ENCODE data around the gene OPALIN. TPM values are rescaled to one million over a fixed set of nuclear protein-coding genes. Genes with fewer than 3 reads are reported as not detected.

The OPALIN gene
- total RNA-seq, 2 donors from 2014 or later, result not detected

DNA sequence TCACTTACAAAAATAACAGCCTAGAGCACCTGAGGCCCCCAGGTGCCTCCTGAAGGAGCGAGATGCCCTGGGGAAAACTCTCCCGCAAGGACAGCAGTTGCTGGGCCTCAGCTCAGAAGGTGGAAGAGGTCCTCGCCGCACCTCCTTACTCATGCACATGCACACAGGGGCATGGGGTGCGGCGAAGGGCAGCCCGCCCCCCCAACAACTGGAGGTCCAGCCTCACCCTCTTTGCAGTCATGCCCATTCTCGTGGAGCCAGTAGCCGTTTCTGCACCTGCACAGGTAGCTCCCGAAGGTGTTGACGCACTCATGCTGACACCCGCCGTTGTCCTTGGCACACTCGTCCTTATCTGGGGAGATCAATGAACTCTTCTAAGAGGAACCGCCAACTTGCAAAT, 19.9 kb upstream of the OPALIN start:
- H3K27ac ChIP-seq, result no peak overlapping the region
- DNase-seq, result no peak
- intact Hi-C loops (cut with DNase I), result no loop called here

DNA sequence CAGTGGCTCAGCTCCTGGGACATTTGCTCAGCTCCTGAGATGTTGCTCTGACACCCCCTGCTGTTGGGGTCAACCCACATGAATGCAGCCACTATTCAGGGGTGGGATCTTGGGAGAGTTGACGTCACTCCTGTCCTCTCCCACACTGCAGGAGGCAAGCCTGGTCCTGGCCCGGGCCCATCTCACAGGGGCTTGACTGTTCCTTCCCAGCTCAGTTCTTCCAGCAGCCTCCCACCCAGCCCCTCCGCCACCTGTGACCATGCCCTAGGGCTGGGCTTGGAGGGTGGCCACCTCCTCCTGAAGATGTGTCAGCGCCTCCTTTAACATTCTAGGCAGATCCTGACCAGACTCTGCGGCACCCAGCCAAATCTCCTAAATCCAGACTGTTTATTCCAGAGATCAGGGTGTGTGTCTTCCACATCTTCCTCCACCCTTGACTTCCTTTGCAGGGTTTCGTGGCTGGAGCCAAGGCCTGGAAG, 19.1 kb upstream of the OPALIN start:
- Histone ChIP-seq H3K27me3 (no peaks in the 10 kb centered on the region), H3K4me1 (no peaks in the 10 kb centered on the region), H3K36me3 (no peaks in the 10 kb centered on the region), H3K4me3 (no peak overlapping the region), H3K27ac (no peak overlapping the region), H3K9ac (ENCODE audit: low read depth in 2 of 2, low read length in 2 of 2) (no peak overlapping the region), H3K9me3 (no peaks in the 10 kb centered on the region)
- intact Hi-C loops (cut with DNase I), result no loop called here
- no peak for DNase-seq
- TF ChIP-seq, protein P1, sequence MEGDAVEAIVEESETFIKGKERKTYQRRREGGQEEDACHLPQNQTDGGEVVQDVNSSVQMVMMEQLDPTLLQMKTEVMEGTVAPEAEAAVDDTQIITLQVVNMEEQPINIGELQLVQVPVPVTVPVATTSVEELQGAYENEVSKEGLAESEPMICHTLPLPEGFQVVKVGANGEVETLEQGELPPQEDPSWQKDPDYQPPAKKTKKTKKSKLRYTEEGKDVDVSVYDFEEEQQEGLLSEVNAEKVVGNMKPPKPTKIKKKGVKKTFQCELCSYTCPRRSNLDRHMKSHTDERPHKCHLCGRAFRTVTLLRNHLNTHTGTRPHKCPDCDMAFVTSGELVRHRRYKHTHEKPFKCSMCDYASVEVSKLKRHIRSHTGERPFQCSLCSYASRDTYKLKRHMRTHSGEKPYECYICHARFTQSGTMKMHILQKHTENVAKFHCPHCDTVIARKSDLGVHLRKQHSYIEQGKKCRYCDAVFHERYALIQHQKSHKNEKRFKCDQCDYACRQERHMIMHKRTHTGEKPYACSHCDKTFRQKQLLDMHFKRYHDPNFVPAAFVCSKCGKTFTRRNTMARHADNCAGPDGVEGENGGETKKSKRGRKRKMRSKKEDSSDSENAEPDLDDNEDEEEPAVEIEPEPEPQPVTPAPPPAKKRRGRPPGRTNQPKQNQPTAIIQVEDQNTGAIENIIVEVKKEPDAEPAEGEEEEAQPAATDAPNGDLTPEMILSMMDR (IDR thresholded peaks at IDR 0.05), result no peak

More for the DNA sequence above, 19.9 kb upstream of the OPALIN start:
- Histone ChIP-seq H3K4me1 (no peaks in the 10 kb centered on the region), H3K36me3 (no peaks in the 10 kb centered on the region), H3K4me3 (no peak overlapping the region), H3K9me3 (no peaks in the 10 kb centered on the region), H3K9ac (ENCODE audit: low read depth in 2 of 2, low read length in 2 of 2) (no peak overlapping the region), H3K27me3 (no peaks in the 10 kb centered on the region)
- TF ChIP-seq, protein P1 (IDR thresholded peaks at IDR 0.05), result no peak

DNA sequence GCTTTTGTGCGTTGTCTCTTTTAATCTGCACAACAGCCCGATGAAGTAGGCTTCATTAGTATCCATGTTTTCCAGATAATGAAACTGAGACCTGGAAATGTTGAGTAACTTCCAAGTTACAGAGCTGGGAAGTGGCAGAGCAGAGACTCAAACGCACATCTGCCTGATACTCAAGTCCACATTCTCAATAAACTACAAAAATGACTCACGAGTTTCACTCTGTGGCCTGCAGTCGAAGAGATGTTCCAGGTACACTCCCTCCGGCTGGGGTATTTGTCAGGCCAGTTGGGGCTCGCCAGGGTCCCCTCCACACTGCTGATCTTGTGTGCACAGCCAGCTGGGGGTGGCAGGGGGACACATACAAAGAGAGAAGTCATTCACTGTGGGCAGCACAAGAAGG, 17.7 kb upstream of the OPALIN start:
- TF ChIP-seq, protein P1 (IDR thresholded peaks at IDR 0.05), result no peak
- Histone ChIP-seq H3K27ac (no peak overlapping the region), H3K4me3 (no peak overlapping the region), H3K9ac (ENCODE audit: low read depth in 2 of 2, low read length in 2 of 2) (no peak overlapping the region), H3K9me3 (no peaks in the 10 kb centered on the region), H3K4me1 (no peaks in the 10 kb centered on the region), H3K27me3 (no peaks in the 10 kb centered on the region), H3K36me3 (no peaks in the 10 kb centered on the region)
- intact Hi-C loops (cut with DNase I), result no loop called here
- no peak for DNase-seq

DNA sequence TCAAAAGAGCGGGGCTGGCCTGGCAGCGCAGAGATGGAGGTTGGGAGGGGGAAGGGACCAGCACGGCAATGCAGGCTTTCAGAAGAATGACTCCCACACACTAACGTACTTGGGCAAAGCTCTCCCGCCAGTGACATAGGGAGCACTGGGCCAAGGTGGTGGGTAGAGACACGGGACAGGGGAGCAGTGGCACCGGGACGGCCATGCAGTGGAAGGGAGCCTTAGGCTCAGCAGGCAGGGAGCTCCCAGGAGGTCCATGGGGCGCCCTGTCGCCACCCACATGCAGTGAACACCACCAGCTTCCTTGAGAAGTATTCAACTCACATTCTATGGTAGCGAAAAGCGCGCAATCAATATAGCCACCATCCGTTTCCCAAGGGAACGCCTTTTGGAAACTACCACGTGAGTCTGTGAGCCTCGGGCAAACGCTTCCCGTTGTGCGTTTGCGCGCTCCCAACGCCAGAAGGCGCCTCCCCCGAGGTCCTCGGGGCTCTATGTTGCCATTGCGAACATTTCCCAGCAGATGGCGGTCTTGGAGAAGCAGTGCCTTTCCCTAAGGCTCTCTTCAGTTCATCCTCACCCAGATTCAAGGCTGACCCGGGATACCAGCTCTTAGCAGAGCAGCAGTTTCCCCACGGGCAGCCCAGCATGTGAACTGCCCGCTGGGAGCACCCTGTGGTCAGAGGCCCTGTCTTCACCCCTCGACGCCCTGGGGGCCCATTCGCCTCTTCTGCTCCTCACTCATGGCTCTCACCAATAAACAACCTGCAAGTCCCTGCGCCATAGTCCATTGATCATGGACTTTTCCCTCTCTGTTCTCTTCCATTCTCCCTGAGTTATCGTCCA, 16.4 kb upstream of the OPALIN start:
- DNase-seq, result peak; percentile 92
- TF ChIP-seq, protein P1 (IDR thresholded peaks at IDR 0.05), result peak; percentile 99
- Histone ChIP-seq H3K27me3 (no peaks in the 10 kb centered on the region), H3K27ac (no peak overlapping the region), H3K4me1 (no peaks in the 10 kb centered on the region), H3K36me3 (no peaks in the 10 kb centered on the region), H3K9me3 (no peaks in the 10 kb centered on the region), H3K4me3 (peak overlapping the region; percentile 37), H3K9ac (ENCODE audit: low read depth in 2 of 2, low read length in 2 of 2) (peak overlapping the region in 1 of 2 donors; percentile 54)
- intact Hi-C loops (cut with DNase I), result no loop called here

DNA sequence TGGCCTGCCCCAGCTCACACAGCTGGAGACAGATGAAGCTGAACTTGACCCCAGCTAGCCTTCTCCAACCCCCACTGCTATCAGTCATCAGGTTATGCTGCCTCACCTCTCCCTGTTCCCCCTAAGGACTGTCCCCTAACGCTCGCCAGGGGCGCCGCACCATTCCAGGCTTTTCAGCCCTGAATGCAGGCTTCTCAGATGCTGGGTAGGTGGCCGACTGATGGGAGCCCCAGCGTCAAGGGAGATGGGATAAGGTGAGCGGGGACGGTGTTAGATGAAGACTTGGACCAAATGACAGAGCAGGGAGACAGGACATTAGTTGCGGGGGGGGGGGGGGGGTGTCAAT, 15.8 kb upstream of the OPALIN start:
- Histone ChIP-seq H3K4me1 (no peaks in the 10 kb centered on the region), H3K36me3 (no peaks in the 10 kb centered on the region), H3K9me3 (no peaks in the 10 kb centered on the region), H3K27ac (no peak overlapping the region), H3K27me3 (no peaks in the 10 kb centered on the region), H3K4me3 (peak overlapping the region; percentile 37), H3K9ac (ENCODE audit: low read depth in 2 of 2, low read length in 2 of 2) (no peak overlapping the region)
- intact Hi-C loops (cut with DNase I), result no loop called here
- TF ChIP-seq, protein P1 (IDR thresholded peaks at IDR 0.05), result no peak
- DNase-seq, result no peak
